HG03558 (cell line): ENCODE data around the gene EDARADD.
"Not testable (repeated sequence)": the region's sequence is repeated elsewhere in the genome, so short reads cannot be mapped to it uniquely, and the experiment has no call there.

Experiments used
- ATAC-seq: cut with Tn5 transposase; IDR thresholded peaks from one replicate; pipeline ENCODE4 v1.9.1; 2021; ENCODE audit warnings: moderate number of reproducible peaks; ENCODE audit not compliant: unreplicated experiment; ENCODE audit errors: extremely low read depth

EDARADD gene

GRCh38 chr1:236393681-236394481, at the start of gene EDARADD:
Gene EDARADD (plus strand): TSS chr1:236394286. CDS start chr1:236394445, 159 bp downstream.
- no peak for ATAC-seq

GRCh38 chr1:236345728-236346127, 48.4 kb upstream of the EDARADD start:
- no peak for ATAC-seq

DNA sequence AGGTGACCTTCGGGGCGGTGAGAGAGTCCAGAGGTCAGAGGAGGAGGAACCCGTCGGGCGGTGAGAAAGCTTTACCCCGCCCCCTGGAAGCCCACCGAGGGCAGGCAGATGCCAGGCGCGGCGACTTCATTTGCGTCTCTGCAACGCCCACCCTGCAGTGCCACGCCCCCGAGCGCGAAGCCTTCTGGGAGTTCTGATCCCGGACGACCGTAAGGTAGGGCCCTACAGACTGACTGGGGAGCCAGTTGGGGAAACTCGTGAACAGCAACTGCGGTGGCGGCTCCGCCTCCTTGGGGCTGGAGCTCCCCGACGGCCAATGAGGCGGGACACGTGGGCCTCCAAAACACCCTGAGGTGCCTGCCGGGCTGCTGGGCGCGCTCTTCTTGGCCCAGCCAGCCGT, 46.0 kb upstream of the EDARADD start:
- ATAC-seq = no peak

DNA sequence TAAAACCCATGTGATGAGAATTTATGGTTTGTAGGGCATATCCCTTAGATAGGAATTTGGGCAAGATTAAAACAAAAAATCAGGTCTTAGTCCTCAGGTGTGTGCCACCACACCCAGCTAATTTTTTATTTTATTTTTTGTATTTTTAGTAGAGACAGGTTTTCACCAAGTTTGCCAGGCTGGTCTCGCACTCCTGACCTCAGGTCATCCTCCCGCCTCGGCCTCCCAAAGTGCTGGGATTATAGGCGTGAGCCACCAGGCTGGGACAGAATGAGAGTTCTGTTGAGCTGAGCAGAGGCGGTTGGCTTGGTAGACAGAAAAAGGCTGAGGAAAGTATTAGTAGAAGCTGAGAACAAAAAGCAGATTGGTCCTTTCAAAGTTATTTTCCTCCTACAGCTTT, 43.8 kb upstream of the EDARADD start:
- no peak for ATAC-seq

- no peak for ATAC-seq
Observed at GRCh38 chr1:236351875-236352573, 42.1 kb upstream of the EDARADD start.

DNA sequence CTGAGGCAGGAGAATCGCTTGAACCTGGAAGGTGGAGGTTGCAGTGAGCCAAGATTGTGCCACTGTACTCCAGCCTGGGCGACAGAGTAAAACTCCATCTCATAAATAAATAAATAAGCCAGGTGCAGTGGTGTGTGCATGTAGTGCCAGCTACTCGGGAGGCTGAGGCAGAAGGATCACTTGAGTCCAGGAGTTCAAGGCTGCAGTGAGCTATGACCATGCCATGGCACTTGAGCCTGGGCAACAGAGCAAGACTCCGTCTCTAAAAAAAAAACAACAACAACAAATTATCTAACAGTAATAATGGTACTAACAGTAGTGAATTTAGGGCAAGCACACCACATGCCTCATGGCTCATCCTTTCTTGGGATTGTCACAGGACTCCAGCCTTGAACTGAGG, 41.3 kb upstream of the EDARADD start:
- not testable (repeated sequence) for ATAC-seq

- no peak for ATAC-seq
Observed at GRCh38 chr1:236353813-236354212, 40.3 kb upstream of the EDARADD start.

DNA sequence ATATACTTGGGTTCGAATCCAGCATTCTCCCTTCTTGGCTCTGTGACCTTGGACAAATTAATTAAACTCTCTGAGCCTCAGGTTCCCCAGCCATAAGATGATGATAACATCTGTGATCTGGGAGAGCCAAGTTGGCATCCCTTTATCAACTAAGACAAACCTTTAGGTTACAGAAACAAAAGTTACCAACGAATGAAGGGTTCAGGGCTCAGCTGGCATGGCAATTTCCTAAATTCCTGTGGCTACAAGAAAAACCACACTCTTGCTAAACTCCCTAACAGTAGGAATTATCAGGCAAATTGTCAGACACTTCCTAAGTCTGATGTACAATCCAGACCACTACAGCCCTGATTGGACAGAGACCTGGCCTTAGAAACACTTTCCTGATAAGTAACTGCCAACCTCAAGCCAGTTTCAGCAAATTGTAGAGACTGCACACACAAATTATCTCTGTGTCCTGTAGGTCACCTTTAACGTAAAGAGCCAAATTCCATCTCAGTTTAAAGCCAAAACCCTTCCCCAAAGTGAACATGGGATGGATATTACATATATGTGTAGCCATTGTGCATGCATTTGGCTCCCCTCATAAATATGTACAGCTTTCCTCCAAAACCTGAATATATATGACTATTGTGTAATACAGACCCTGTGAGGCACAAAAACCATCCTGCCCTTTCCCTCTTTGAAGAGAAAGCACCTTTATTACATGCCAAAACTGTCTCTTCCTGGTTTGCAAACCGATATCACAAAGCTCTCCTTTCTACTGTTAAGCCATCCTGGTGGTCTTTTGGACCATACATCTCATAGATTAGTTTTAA, 39.5 kb upstream of the EDARADD start:
- no peak for ATAC-seq

- ATAC-seq = no peak
Observed at GRCh38 chr1:236356141-236356540, 37.9 kb upstream of the EDARADD start.

GRCh38 chr1:236361909-236362590, 32.0 kb upstream of the EDARADD start:
- no peak for ATAC-seq

DNA sequence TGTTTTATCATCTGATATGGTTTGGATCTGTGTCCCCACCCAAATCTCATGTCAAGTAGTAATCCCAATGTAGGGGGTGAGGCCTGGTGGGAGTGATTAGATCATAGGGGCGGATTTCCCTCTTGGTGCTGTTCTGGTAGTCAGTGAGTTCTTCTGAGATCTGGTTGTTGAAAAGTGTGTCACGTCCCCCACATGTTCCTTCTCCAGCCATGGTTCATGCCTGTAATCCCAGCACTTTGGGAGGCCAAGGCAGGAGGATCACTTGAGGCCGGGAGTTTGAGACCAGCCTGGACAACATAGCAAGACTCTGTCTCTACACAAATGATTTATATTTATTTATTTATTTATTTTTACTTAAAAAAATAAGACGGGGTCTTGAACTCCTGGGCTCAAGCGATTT, 30.8 kb upstream of the EDARADD start:
- ATAC-seq = no peak

DNA sequence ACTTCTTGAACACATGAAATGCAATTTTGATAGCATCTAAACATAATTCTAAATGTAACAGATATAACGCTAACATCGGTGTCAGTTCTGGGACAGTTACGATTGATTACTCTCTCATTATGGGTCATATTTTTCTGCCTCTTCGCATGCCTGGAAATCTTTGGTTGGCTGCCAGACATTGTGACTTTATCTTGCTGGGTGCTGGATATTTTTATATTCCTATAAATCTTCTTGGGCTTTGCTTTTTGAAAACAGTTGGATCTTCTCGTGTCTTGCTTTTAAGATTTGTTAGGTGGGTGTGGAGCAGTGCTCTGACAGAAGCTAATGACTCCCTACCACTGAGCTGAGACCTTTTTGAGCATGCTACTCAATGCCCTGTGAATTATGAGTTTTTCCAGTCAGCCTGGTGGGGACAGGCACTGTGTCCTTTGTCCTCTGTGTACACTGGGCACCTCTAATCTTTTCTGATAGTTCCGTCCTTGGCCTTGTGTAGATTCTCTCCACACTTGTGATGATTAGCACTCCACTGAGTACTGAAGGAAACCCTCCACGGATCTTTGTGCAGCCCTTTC, 28.0 kb upstream of the EDARADD start:
- no peak for ATAC-seq

GRCh38 chr1:236366681-236367080, 27.4 kb upstream of the EDARADD start:
- ATAC-seq = not testable (repeated sequence)

- no peak for ATAC-seq
Observed at GRCh38 chr1:236370420-236370819, 23.7 kb upstream of the EDARADD start.

GRCh38 chr1:236371083-236371482, 23.0 kb upstream of the EDARADD start:
- no peak for ATAC-seq

DNA sequence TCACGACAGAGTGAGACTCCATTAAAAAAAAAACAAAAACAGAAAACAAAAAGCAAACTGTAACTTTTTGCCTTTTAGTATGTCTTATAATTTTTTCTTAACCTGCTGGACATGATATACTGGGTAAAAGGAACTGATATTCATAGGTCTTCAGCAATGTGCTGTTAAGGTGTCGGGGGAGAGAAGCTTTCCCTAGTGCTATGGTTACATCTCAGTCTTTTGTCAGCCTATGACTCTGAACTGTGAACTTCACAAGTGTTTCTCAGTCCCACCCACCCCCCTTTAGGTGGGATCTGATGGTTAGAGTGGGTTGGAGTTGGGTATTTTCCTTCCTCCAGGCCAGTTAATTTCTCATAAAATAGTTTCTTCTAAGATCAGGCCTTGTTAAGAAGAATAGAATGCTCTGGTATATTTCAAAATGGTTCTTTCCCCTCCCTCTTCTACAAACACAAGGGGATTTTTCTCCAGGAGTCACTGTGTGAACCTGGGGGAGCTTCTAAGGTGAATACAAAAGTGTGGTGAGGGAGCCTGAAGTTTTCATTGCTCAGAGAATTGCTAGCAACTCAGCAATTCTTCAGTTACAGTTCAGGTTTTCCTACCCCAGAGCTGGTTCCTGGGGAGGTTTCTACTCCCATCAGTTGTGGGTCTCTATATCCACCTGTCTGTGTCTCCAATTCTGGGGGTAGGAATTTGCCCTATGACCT, 16.1 kb upstream of the EDARADD start:
- no peak for ATAC-seq

DNA sequence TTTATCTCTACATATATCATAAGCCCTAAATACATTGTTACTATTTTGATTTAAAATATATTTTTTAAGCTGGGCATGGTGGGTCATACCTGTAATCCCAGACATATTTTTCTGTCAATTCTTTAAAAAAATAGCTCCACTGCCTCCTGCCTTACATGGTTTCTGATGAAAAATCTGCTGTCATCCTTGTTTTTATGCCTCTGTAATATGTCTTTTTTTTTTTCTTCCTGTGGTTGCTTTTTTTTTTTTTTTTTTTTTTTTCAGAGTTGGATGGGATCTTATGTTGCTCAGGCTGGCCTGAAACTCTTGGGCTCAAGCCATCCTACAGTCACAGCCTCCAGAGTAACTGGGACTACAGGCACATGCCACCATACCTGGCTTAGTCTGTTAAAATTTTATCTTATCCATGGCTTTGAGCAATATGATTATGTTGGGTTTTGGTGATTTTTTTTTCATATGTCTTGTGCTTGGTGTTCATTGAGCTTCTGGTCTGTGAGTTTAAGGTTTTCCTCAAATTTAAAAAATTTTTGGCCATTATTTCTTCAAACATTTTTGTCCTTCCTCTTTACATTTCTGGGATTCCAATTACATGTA, 12.4 kb upstream of the EDARADD start:
- ATAC-seq = no peak

DNA sequence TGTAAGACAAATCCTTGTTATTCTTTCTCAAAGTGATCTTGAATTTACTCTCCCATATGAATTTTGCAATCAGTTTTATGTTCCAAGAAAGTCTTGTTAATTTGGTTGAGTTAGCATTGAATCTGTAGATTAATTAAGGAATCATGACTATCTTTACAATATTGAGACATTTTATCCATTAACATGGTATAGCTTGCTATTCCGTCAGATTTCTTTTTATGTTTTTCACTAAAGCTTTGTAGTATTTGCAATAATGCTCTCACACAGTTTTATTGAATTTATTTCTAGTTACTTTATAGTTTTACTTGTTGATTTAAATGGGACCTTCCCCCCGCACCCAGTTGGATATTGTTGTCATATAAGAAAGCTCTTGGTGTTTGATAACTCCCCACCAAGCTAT, 5.8 kb upstream of the EDARADD start:
- no peak for ATAC-seq

DNA sequence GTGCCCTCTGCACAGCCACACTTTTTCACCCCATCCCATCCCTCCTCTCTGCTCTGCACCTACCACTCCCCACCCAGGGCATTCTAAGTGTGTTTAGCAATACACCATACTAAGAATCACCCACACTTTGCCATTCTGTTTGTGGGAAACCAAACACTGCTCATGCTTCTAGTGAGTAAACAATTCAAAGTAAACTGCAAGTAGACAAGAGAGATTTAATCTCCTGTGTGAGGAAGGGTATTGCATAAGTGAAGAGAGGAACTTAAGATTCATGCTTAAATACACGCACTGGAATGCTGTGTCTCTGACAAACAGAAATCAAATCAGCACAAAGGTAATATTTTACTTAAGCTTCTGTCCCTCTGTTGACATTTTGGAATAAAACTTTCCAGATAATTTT, 4.8 kb upstream of the EDARADD start:
- no peak for ATAC-seq
